GM23248 (cell line): ENCODE data around the gene FSTL1.

Source experiments
- EZH2 ChIP-seq: fragments of 200-600 bp; sonication (generic); IDR thresholded peaks from 2 replicates; pipeline ENCODE4 v1.6.1; 2018; ENCODE audit warnings: antibody characterized with exemption, mild to moderate bottlenecking; ENCODE audit not compliant: insufficient read depth, poor library complexity, severe bottlenecking
- EZH2phosphoT487 ChIP-seq: fragments of 200-600 bp; sonication (generic); IDR thresholded peaks from 2 replicates; pipeline ENCODE4 v1.6.1; 2018; ENCODE audit warnings: antibody characterized with exemption, moderate library complexity, mild to moderate bottlenecking, low read depth; ENCODE audit not compliant: insufficient read depth

GRCh38 chr3:120468635-120469295 lies 18.0 kb upstream of the FSTL1 start:
- no peak for TF ChIP-seq EZH2
- no peak for TF ChIP-seq EZH2phosphoT487
